Measurements from ENCODE around the gene RHBG.
"Not testable (repeated sequence)": the region's sequence is repeated elsewhere in the genome, so short reads cannot be mapped to it uniquely, and the experiment has no call there.

RHBG gene

DNA sequence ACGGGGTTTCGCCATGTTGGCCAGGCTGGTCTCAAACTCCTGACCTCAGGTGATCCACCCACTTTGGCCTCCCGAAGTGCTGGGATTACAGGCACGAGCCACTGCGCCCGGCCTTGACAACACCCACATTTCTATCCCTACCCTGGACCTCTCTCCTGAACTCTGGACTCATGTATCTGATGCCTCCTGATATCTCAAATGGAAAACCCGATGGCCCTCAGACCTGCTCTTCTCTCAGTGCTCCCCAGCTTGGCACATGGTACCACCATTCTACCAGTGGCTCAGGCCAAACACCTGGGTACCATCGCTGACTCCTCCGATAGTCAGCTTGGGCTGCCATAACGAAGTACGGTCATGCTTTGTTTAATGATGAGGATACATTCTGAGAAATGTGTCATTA is 8.5 kb upstream of the RHBG start:
- no peak for DNase-seq

DNA sequence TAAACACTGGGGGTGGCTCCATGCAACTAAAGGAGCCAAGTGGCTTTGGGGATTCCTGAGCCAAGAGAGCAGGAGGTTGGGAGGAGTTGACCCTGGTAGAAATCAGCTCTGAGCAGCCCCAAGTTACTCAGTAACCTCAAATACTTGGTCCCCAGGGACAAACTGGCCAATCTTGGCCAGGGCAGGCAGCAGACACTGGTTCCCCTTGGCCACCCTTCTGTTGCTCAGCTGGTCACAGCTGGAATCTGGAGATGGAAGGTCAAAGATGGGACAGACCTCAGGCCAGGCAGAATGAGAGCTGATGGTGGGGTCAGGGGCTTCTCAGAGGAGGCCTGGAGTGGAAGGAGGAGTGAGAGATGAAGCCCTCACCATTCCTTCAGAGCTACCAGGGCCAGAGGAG is 3.3 kb upstream of the RHBG start:
- DNase-seq, result no peak

GRCh38 chr1:156366378-156367166 is 2.4 kb upstream of the RHBG start:
- DNase-seq, result no peak

DNA sequence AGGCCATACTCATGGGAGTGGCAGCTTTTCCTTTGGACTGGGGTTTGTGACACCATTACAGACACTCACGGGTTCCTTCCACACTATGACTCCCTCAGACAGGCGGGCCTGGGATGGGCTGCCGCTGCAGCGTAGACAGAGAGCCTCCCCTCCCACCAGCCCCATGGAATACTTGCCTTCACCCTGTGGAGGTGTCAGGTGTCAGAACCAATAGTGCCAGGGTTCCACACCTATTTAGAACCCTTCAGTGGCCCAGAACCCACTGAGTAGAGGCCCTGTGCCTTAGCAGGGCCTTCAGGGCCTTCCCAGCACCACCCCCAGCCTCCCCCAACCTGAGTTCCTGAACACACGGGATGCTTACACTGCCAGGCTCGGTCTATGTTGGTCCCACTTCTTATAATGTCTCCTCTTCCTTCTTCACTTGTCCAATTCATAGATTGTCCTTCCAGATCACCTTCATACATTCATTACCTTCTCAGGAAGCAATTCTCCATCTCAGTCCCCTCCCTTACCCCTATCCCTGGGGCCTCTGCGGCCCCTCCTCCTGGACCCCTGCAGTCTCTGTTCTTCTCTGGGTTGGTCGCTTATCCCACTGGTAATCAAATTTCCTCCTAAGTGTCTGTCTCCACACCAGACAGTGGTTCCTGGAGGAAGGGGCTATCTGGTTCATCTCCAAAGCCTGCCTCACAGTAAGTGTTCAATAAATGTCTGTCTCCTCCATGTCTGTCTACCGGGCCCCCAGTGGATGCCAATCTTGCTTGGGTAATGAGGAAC is 1.4 kb upstream of the RHBG start:
- DNase-seq, result no peak

DNA sequence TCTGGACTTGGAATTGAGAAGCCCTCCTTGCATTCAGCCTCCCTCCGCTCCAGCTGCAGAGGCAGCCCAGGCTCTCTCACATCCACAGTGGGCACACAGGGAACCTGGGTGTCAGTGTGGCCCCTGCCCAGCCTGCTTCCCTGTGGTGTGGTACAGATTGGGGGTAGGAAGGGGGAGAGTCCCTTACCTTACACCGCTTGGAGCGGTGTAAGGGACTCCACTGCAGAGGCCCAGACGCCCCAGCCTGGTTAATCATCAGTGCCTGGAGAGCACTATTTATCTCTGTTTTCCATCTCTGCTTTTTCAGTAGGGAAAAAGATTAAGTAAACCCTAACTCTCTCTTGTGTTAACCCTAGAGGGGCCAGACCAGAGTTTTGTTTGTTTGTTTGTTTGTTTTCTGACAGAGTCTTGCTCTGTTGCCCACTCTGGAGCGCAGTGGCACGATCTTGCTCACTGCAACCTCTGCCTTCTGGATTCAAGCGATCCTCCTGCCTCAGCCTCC is 803 bp upstream of the RHBG start:
- DNase-seq, result no peak

DNA sequence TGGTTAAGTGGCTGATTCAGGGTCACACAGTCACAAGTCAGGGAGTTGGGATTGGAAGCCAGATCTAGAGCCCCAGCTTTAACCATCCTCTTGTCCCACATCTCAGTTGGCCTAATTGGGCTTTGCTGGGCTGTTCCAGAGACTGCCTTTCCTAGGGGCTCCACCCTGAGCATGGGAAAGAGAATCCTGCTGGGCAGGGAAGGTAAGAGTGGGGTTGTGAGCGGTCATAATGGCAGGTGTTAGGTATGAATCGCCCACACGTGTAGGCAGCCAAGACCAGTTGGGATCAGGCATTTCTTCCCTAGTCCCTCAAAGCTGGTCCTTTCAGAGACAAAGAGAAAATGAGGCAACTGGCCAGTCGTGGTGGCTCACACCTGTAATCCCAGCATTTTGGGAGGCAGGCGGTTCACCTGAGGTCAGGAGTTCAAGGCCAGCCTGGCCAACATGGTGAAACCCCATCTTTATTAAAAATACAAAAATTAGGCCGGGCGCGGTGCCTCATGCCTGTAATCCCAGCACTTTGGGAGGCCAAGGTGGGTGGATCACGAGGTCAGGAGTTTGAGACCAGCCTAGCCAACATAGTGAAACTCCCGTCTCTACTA is 775 bp downstream of the RHBG start:
- not testable (repeated sequence) for DNase-seq

DNA sequence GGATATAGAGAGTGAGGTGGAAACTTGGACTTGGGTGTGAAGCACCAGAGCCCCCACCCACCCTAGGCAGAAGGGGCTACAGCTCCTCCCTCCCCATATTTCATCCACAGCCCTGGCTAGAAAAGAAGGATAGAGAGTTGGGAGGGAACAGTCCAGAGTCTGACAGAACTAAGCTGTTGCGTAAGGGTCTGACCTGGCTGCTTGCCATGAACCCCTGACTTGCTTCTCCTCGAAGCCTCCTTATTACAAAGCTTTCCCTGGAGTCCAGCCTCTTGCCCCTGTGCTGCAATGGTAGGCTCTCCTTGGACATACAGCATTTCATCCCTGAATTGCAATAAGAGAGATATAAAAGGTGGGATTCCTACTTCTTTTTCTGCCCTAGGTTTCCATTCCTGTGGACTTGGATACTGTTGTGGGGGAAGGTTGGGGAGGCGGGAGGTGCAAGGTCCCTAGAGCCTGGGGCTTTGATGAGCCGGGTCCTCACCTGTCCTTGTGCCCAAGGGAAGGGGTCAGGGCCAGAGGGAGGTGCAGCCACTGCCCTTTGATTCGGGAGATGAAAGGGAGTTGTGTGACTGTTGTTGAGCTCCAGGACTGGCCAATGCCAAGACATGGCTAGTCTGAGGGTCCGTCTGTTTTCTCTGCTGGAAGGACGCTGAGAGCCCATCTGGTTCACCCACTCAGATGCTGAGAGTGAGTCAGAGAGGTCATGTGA is 2.7 kb downstream of the RHBG start:
- DNase-seq, result no peak

DNA sequence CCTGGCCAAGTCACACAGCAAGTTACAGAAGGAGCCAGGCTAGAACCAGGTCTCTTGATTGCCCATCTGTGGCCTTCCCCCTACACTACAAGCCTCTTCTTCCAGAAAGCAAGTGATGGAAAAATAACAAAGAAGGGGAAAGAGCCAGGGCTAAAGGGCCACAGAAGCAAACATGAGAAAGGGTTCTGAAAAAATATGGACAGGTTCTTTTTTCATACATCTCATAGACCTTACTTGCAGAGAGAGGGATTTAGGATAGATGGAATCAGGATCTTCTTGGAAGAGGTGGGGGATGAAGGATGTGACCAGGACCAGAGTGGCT is 3.2 kb downstream of the RHBG start:
- DNase-seq, result no peak

GRCh38 chr1:156372876-156373275 is 3.9 kb downstream of the RHBG start:
- DNase-seq, result no peak

- DNase-seq, result no peak
Measured at GRCh38 chr1:156373546-156373945, 4.5 kb downstream of the RHBG start.

- DNase-seq, result no peak
Measured at GRCh38 chr1:156376146-156376545, 7.1 kb downstream of the RHBG start.

- DNase-seq, result no peak
Measured at GRCh38 chr1:156376958-156377919, 8.2 kb downstream of the RHBG start.

- no peak for DNase-seq
Measured at GRCh38 chr1:156378557-156378956, 9.5 kb downstream of the RHBG start.

DNA sequence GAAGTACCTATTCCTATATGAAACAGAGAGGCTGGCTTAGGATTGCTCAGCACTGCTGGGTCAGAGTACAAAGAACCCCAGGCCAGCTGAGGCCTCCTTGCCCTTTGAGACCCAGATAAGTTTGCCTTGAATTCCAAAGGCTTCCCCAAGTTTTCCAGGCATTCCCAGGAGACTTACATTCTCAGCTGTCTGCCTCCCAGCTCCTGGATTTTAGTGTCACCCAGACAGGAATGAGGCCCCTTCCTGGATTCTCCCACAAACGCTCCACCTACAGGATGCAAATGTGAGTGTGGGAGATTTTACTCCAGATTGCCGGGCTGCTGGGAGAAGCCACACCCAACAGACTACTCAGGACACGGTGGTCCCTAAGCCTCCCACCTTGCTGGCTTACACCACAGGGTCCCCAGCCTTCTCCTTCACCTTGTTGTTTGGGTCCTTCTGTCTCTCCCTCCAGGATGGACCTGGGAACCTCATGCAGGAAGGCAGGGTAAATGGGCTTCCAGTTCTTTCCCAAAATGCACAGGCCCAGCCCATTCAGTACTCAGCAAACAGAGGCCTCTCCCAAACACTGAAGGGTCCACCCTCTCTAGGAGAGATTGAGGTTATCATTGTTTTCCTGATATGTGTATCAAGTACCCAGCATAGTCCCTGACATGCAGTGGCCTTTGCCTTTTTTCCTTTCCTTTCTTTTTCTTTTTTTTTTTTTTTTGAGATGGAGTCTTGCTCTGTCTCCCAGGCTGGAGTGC is 10.6 kb downstream of the RHBG start:
- DNase-seq, result no peak

GRCh38 chr1:156382561-156382960 is 13.6 kb downstream of the RHBG start:
- no peak for DNase-seq

- peak; percentile 77 to 78 for DNase-seq
Measured at GRCh38 chr1:156383023-156383422, 14.0 kb downstream of the RHBG start.

- DNase-seq, result no peak
Measured at GRCh38 chr1:156384007-156384406, 15.0 kb downstream of the RHBG start.

DNA sequence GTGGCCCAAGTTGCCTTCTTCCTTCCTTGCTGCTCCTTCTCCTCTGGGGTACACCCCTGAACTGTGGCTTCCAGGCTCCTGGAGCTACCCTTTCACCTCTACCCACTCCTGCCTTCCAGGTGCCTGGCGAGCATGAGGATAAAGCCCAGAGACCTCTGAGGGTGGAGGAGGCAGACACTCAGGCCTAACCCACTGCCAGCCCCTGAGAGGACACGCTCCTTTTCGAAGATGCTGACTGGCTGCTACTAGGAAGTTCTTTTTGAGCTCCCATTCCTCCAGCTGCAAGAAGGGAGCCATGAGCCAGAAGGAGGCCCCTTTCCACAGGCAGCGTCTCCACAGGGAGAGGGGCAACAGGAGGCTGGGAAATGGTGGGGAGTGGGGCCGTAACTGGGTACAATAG is 15.6 kb downstream of the RHBG start:
- DNase-seq, result no peak

DNA sequence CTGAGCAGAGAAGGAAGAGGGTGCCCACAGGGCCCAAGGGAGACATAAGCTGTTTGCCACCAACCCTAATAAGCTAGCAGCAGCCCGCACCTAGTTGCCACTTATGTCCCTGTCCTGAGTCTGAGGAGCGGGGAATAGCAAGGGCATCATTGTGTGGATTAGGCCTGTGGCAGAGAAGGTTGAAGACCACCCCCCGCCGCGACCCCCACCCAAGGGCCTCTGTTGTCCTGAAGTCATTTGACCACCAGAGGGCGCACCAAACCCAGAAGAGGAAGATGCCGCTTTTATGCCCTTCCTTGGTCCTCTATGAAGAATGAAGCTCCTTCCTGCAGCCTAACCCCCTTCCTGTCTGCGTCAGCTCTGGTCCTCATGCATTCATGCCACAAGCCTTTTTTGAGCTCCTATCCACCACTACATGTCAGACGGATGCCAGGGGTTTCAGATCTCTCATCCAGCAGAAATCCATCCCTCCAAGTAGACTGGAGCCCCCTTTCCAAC is 16.6 kb downstream of the RHBG start:
- DNase-seq, result peak; percentile 80 to 82

GRCh38 chr1:156386134-156386901 is 17.3 kb downstream of the RHBG start:
- DNase-seq, result no peak
